Posterior vena cava (tissue), 2 donors: Measurements from ENCODE around the gene C19orf67. TPM values are rescaled to one million over a fixed set of nuclear protein-coding genes. Genes with fewer than 3 reads are reported as not detected.

Source experiments
- DNase-seq: peaks from one replicate; pipeline ENCODE4 v3.0.0-alpha.2; 2020; ENCODE audit warnings: low spot score
- intact Hi-C, 2 donors: fragments of 100-400 bp; cut with DNase I; formaldehyde crosslinking; loops; one replicate each; pipeline versions ENCODE4 v1.14.1 to v1.14.2; 2022 to 2023
- total RNA-seq, 2 donors: library from RNA; stranded (reverse); fragmentation: NEBNext Ultra II Directional; extraction: Animal tissue kit (Norgen Biotek cat#: 25700); gene quantifications; one replicate each; pipeline ENCODE4 v1.2.1, GENCODE V29; 2021
- donor health status: DM: yes; HTN: yes; CAD: no.
- donor health status: DM: yes; HTN: yes; CAD: no.

C19orf67 gene
- total RNA-seq, 2 donors from 2014 or later, result not detected

DNA sequence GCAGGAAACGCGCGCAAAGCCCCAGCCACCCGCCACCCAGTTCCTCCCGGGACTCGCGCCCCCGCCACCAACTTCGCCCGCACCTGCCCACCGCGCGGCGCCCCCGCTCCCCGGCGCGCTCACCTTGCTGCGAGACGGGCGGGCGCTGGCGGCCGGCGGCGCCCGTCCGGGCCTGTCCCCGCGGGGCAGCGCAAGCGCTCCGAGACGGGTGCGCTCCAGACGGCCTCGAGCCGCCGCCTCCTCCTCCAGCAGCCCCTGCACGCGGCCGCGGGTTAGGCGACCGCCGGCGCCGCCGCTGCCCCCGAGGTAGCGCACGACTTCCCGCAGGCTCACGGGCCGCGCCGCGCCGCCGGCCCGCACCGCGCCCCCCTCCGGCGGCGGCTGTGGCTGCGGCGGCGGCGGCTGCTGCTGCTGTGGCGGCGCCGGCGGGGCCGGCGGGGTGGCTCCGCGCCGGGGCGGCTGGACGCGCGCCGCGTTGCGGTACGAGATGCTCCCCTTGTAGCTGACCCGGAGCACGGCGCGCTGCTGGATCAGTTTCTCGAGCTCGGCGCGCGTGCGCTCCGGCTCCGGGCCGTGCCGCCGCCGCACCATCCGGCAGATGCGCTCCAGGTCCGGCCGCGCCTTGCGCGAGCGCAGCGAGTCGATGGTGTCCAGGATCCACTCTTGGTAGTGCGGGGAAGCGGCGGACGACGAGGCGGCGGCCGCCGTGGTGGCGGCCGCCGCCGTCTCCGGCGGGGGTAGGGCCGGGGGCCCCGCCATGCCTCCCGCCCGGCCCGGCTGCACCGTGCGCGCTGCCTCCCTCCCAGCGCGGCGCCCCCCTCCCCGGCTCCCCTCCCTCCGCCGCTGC is 4.3 kb upstream of the C19orf67 start:
- intact Hi-C loops, result loop anchor here (5.0 to 10.0 kb wide), 2 partner anchors 315 to 1113 kb away; partner anchors contain the start of gene C19orf53 (in 1 of the 2)
- DNase-seq, result peak; percentile 83

DNA sequence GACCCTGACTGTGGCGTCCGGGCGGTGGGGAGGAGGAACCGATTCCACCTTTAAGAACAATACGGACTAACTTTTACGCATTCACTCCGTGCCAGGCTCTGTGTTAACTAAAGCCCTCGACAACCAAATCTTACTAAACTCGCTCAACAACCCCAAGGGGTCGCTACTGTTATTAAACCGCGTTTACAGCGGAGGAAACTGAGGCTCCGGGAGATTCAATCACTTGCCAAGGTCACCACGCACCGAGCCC is 3.8 kb upstream of the C19orf67 start:
- no peak for DNase-seq
- intact Hi-C loops, result loop anchor here (5.0 to 10.0 kb wide), 2 partner anchors 315 to 1112 kb away; partner anchors contain the start of gene C19orf53 (in 1 of the 2)

DNA sequence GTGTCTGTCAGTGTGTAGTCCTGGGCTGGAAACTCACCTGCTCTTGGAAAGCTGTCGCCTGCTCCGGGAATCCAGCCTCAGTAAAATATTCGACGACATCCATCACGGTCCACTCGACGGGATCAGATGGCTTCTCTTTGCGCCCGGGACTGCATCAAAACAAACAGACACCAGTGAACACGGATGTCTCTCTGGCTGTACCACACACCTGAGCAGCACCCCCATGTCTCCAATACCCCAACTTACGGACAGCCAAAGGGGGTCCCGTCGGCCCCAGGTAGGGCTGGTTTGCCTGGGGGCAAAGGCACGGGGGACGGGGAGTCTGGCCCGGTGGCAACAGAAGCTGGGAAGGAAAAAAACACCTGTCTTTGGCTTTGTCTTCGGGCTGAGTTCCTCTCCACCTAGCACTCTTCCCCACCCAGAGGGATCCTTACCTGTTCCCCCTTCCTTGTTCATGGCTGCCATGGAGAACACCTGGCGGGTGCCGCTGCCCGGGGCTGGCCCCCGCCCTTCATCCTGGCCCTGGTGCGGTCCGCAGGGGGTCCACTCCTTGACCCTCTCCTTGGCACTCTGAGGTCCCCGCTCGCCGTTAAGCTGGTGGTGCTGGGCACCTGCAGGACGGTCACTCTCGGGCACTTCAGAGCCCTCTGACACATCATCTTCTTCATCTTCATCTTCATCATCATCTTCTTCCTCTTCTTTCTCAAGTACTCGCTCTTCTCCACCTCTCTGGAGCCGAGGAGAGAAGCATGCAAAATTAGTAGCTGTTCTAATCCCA is 3.2 kb upstream of the C19orf67 start:
- intact Hi-C loops, result loop anchor here (5.0 to 10.0 kb wide), 2 partner anchors 314 to 1112 kb away; partner anchors contain the start of gene C19orf53 (in 1 of the 2)
- no peak for DNase-seq

DNA sequence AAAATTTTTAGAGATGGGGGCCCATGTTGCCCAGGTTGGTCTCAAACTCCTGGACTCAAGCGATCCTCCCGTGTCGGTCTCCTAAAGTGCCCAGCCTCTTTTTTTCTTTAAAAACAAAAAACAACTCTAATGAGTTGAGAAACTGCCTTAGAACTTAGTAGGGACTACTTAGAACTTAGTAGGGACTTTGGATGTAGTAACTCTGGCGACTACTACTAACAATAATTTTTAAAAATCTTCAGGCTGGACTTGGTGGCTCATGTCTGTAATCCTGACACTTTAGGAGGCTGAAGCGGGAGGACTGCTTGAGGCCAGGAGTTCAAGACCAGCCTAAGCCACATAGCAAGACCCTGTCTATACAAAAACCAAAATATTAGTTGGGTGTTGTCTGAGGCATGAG is 515 bp upstream of the C19orf67 start:
- DNase-seq, result no peak
- intact Hi-C loops, result loop anchor here (5.0 to 10.0 kb wide), 2 partner anchors 311 to 1109 kb away; partner anchors contain the start of gene C19orf53 (in 1 of the 2)

DNA sequence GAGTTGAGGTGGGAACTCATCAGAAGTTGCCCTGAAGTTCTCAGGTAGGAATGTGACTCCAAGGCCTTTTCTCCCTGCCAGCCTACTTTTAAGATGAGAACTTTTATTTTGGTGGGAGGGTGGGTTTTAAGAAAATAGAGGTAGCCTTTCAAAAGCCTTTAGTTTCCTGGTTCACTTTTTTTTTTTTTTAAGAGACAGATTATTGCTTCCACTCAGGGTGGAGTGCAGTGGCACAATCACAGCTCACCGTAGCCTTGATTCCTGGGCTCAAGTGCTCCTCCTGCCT is 3.0 kb downstream of the C19orf67 start:
- no peak for DNase-seq
- intact Hi-C loops, result loop anchor here in 1 of 2 donors (5.0 to 10.0 kb wide), 2 partner anchors 55 to 308 kb away; partner anchors contain the start of genes ASF1B and C19orf53

DNA sequence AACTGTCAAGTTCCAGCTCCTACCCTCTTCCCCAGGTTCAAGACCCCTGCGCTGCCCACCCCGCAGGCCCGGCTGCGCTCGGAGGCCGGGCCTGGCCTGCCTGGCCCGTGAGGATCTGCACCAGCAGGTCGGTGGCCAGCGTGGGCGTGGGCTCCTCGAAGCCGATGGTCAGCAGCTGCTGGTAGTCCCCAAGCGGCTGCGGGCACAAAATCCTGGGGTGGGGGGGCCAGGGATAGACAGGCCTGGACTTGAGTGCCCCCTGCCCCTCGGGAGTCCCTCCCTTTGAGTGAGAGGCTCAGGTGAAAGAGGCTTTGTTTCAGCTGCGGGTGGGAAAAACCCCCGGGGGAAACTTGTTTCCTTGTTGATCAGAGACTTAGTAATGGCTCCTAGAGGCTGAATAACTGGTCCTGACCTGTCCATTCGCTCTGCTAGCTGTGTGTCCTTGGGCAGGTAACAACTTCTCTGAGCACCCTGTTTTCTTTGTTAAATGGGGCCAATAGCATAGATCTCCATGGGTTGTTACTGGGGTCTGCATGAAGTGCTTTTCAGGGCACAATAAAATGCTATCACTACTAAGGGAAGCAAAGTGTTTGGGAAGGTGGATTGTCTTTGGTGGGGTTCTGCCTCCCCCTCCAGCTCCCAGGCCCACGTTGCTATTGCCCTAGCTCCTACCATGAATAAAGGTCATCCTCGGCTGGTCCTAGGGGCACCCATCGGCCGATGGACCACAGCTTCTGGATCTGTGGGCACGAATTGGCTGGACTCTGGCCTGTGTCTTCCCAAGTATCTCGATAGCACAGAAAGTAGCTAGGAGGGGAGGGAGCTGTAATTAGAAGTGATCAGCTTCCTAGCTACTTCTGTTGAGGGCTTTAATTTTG is 3.5 kb downstream of the C19orf67 start:
- DNase-seq, result peak; percentile 88
- intact Hi-C loops, result loop anchor here in 1 of 2 donors (5.0 to 10.0 kb wide), 2 partner anchors 55 to 307 kb away; partner anchors contain the start of genes ASF1B and C19orf53

DNA sequence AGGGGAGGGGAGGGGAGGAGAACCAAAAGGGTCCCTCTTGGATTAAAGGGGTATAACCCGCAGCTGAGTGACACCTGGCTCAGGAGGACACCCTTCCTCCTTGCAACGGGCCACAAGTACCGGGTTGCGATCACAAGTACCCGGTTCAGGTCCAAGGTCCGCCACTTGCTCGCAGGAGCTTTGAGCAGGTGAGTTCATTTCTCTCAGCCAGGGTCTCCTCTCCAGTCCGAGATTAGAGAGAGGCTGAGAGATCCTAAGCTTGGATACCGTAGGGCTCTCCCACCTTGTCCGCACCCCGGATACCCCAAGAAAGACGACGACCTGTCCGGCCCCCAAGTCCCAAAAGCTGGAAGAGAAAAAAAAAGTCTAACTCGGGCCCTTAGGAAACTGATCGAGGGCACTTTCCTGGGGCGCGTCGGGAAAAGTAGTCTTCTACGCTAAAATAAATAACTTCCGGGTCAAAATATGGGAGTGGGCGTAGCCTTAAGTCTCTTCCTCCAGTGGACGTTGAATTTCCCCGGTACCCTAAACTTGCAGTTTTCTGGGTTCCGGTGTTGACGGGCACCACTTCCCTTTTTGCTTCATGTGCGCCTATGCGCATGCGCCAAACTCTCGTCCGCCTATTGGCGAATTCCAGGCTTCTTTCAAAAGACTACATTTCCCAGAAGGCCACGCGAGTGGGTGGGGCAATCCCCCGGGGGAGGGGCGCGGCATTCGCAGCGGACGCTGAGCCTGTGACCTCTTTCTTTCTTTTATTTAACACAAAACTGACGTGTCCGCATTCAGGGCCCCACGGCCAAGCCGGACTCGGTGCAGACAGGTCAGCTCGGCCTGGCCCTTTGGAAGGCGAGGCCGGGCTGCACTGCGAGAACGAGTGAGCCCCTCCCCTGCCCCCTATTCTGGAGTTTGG is 4.4 kb downstream of the C19orf67 start:
- DNase-seq, result peak; percentile 100
- intact Hi-C loops, result loop anchor here in 1 of 2 donors (5.0 to 10.0 kb wide), 2 partner anchors 56 to 306 kb away; partner anchors contain the start of genes ASF1B and C19orf53

DNA sequence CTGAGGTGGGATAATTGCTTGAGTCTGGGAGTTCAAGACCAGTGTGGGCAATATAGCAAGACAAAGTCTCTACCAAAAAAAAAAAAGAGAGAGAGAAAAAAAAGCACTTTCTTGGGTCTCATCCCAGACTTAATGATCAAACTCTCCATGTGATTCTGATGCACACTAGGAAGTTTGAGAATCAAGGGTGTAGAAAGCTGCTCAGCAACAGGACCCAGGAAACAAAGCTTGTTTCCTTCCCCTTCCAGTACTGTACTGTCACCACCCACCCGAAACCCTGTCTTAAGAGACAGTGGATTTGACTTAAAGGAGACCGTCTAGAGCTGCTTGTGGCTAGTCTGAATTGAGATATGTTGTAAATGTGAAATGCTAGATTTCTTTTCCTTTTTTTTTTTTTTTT is 7.2 kb downstream of the C19orf67 start:
- intact Hi-C loops, result no loop called here
- DNase-seq, result no peak

DNA sequence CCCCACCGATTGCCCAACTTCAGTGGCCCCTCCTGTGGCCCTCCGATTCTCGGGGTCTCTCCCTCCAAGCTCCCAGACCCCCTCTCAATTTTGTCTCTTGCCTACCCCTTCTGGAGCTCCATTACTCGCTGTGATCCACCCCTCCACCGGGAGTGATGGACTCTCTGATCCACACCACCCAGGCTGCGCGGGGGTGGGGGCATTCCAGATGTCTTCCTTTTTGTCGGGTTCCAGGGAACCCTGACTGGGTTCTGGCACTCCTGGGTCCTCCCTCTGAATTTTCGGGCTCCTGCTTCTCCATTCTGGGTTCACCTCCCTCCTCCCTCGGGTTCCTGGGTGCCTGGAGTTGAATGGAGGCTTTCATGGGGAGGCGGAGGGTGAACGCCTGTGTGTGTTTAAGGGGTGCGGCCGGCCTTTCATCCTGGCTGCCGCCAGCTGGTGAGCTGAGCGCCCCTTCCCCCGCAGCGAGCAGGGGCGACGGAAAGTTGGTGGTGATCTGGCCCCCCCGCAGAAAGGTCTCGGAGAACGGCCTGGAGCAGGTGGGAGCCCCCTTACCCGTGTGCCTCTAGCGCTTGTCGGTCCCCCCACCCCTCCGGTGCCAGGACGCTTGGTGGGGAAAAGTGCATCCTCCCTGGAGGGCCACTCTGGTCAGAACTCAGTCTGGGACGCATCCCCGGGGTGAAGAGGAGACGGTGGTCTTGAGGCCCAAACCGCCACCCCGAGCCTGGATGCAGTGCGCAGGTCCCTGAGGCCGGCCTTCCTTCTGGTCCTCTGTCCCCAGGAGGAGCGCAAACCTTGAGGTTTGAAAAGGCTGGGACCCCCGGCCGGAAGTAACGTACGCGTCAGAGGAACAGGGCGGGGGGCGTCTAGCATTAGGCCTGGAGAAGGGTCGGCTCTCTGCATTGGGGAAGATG is 11.4 kb downstream of the C19orf67 start:
- no peak for DNase-seq
- intact Hi-C loops, result loop anchor here (1.0 to 5.0 kb wide), 3 partner anchors 192 to 472 kb away; no protein-coding TSS in a partner anchor

DNA sequence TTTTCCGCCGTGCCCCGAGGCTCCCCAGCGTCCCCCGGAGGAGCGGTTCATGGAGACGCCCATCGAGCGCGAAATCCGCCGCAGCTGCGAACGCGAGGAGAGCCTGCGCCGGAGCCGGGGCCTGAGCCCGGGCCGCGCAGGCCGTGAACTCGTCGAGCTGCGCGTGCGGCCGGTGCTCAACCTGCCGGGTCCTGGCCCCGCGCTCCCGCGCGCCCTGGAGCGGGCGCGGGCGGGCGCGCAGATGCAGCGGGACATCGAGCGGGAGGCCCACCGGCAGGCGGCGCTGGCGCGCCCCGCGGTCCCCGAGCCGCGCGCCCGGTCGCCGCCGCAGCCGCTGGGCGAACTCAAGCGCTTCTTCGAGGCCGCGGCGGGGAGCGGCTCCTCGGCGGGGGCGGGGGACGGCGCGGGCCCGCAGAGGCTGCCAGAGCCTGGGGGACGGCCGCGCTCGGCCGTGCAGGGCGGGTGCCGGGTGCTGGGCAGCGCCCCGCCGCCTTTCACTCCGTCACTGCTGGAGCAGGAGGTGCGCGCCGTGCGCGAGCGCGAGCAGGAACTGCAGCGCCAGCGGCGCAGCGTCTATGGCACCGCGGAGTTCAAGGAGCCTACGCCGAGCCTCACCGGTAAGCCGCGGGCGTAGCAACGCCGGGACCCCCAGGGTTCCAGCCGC is 12.2 kb downstream of the C19orf67 start:
- DNase-seq, result peak; percentile 93
- intact Hi-C loops, result loop anchor here (1.0 to 5.0 kb wide), 3 partner anchors 191 to 471 kb away; no protein-coding TSS in a partner anchor

DNA sequence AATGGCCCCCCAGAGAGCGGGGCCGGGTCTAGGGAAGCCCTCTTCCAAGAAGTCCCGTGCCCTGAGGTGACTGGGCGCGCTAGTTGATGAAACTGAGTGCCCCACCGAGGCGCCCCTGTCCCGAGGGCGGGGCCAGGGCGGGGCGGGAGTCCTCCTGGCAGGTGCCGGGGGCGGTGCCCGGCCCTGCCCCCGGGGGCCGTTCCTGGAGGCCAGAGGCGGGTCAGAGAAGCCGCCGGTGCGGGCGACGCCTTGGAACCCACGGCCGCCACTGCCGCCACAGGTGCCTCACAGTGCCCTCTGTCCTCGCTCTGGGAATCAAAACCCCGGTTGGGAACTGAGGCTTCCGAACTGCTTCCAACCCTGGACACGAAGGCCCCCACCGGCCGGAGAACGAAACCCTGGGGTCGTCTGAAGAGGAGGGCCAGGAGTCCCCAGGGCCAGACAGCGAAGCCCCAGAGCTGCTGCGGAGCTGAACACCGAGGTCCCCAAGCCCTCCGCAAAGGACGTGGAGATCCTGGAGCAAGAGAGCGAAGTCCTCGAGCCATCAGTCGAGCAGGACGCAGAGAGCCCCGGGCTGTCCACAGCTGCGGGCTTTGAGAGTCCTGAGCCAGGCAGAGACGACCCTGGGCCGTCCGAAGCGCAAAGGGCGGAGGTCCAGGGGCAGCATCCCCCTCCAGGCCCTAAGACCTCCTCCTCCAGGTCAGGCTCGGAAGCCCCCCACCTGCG is 12.9 kb downstream of the C19orf67 start, which contains the start of gene MISP3:
Gene MISP3, plus strand, starts transcription at position 252 of the 726 bp plus-strand sequence. CDS start 524 bp downstream, outside the sequence.
- intact Hi-C loops, result loop anchor here (1.0 to 5.0 kb wide), 3 partner anchors 190 to 470 kb away; no protein-coding TSS in a partner anchor
- no peak for DNase-seq

DNA sequence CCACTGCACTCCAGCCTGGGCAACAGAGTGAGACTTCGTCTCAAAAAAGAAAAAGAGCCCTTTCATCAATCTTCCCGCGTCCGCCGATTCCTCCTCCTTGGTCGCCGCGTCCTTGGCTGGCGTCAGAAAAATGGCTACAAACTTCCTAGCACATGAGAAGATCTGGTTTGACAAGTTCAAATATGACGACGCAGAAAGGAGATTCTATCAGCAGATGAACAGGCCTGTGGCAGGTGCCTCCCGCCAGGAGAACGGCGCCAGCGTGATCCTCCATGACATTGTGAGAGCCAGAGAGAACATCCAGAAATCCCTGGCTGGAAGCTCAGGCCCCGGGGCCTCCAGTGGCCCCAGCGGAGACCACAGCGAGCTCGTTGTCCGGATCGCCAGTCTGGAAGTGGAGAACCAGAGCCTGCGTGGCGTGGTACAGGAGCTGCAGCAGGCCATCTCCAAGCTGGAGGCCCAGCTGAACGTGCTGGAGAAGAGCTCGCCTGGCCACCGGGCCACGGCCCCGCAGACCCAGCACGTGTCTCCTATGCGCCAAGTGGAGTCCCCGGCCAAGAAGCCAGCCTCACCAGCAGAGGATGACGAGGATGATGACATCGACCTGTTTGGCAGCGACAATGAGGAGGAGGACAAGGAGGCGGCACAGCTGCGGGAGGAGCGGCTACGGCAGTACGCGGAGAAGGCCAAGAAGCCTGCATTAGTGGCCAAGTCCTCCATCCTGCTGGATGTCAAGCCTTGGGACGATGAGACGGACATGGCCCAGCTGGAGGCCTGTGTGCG is 15.1 kb downstream of the C19orf67 start:
- intact Hi-C loops, result loop anchor here in 1 of 2 donors (5.0 kb wide), 2 partner anchors 188 to 468 kb away; no protein-coding TSS in a partner anchor
- DNase-seq, result no peak

DNA sequence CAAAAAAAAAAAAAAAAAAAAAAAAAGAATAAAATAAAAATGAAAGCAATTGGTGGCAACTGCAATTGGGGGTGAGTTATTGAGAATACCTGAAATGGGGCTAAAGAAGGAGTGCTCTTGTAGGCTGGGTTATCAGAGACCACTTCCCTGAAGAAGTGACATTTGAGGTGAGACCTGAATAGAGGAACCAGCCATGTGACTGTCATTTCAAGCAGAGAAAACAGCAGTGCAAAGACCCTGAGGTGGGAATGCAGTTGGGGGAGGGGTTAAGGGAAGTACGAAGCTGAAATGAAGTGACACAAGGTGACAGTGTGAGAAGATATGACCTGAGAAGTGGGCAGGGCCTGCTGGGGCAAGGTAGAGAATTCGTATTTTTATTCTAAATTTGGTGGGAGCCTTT is 19.4 kb downstream of the C19orf67 start:
- no peak for DNase-seq
- intact Hi-C loops, result no loop called here

DNA sequence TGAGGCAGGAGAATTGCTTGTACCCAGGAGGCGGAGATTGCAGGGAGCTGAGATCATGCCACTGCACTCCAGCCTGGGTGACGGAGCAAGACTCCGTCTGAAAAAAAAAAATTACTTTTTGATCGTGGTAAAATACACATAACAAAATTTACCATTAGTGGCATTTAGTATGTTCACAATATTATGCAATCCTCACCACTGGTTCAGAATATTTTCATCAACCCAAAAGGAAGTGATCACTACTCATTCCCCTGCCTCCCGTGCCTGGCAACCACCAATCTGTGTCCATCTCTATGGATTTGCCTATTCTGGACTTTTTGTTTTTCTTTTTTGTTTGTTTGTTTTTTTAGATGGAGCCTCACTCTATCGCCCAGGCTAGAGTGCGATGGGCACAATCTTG is 22.5 kb downstream of the C19orf67 start:
- no peak for DNase-seq
- intact Hi-C loops, result no loop called here

DNA sequence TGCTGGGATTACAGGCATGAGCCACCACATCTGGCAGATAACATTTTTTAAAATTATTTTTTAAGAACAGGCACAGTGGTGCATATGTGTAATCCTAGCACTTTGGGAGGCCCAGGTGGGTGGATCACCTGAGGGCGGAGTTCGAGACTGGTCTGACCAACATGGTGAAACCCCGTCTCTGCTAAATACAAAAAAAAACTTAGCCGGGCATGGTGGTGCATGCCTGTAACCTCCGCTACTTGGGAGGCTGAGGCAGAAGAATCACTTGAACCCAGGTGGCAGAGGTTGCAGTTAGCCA is 23.1 kb downstream of the C19orf67 start:
- intact Hi-C loops, result no loop called here
- no peak for DNase-seq
